ENCODE data around the gene AP1M2.

DNA sequence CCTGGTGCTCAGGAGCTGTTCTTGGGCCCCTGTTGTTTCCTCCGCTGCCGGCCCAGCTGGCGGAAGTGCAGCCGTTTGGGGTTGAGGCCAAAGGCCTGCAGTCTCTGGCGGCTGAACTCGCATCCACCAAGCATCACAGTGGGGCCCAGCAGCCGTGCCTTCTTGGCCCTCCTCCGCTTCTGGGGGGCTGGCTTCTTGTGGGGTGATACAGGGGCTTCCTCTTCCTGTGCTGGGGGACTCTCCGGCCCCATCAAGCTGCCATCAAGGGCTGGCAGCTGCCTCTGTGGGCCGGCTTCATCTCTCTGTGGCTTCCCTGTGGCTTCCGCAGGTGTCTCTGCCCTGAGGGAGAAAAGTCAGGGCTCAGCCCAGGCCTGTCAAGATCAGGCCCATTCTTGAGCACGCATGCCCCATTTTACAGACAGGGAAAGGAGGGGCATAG lies 33.1 kb downstream of the AP1M2 start:
- TF ChIP-seq, protein P1, sequence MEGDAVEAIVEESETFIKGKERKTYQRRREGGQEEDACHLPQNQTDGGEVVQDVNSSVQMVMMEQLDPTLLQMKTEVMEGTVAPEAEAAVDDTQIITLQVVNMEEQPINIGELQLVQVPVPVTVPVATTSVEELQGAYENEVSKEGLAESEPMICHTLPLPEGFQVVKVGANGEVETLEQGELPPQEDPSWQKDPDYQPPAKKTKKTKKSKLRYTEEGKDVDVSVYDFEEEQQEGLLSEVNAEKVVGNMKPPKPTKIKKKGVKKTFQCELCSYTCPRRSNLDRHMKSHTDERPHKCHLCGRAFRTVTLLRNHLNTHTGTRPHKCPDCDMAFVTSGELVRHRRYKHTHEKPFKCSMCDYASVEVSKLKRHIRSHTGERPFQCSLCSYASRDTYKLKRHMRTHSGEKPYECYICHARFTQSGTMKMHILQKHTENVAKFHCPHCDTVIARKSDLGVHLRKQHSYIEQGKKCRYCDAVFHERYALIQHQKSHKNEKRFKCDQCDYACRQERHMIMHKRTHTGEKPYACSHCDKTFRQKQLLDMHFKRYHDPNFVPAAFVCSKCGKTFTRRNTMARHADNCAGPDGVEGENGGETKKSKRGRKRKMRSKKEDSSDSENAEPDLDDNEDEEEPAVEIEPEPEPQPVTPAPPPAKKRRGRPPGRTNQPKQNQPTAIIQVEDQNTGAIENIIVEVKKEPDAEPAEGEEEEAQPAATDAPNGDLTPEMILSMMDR (tag by site-specific recombination; IDR thresholded peaks at IDR 0.05) = no peak
- TF ChIP-seq ZNF37A (tag by site-specific recombination; IDR thresholded peaks at IDR 0.05) = no peak
- TF ChIP-seq, protein P2, sequence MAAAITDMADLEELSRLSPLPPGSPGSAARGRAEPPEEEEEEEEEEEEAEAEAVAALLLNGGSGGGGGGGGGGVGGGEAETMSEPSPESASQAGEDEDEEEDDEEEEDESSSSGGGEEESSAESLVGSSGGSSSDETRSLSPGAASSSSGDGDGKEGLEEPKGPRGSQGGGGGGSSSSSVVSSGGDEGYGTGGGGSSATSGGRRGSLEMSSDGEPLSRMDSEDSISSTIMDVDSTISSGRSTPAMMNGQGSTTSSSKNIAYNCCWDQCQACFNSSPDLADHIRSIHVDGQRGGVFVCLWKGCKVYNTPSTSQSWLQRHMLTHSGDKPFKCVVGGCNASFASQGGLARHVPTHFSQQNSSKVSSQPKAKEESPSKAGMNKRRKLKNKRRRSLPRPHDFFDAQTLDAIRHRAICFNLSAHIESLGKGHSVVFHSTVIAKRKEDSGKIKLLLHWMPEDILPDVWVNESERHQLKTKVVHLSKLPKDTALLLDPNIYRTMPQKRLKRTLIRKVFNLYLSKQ (tag by site-specific recombination; IDR thresholded peaks at IDR 0.05; ENCODE audit: borderline replicate concordance) = no peak
